Naive B cell (primary cell): ENCODE results near the gene CFAP52. TPM values are rescaled to one million over a fixed set of nuclear protein-coding genes. Genes with fewer than 3 reads are reported as not detected.
A peak's percentile ranks its signal among the peaks of the same experiment; 100 is the strongest.

ENCODE experiments used
- ATAC-seq, 2 donors: fragments of 150-1000 bp; cut with Tn5 transposase; 2 replicates each; pipeline ENCODE4 v1.10.0; 2021; ENCODE audit warnings: low read depth in 2 of 2, mild to moderate bottlenecking in 2 of 2, moderate library complexity in 2 of 2
- DNase-seq: peaks from one replicate; pipeline ENCODE4 v3.0.0; 2022
- H3K27ac Mint-ChIP-seq, 6 donors: one replicate each; pipeline ENCODE4 v1.8.0; 2020 to 2022; ENCODE audit warnings: mild to moderate bottlenecking in 6 of 6, mixed read lengths in 6 of 6, moderate library complexity in 5 of 6, inconsistent platforms in 2 of 6
- H3K27me3 Mint-ChIP-seq, 3 donors: one replicate each; pipeline ENCODE4 v1.8.0; 2021 to 2022; ENCODE audit warnings: mixed read lengths in 3 of 3, mild to moderate bottlenecking in 1 of 3
- H3K36me3 Mint-ChIP-seq, 2 donors: one replicate each; pipeline ENCODE4 v1.8.0; 2020 to 2022; ENCODE audit warnings: mixed read lengths in 2 of 2, inconsistent platforms in 1 of 2, mild to moderate bottlenecking in 1 of 2
- H3K4me1 Mint-ChIP-seq, 3 donors: one replicate each; pipeline ENCODE4 v1.8.0; 2020 to 2022; ENCODE audit warnings: mixed read lengths in 3 of 3, inconsistent platforms in 1 of 3, mild to moderate bottlenecking in 1 of 3, moderate library complexity in 1 of 3
- H3K4me3 Mint-ChIP-seq, 8 donors: one replicate each; pipeline ENCODE4 v1.8.0; 2020 to 2022; ENCODE audit warnings: mild to moderate bottlenecking in 8 of 8, mixed read lengths in 8 of 8, moderate library complexity in 8 of 8, inconsistent platforms in 2 of 8
- H3K9me3 Mint-ChIP-seq, 7 donors: one replicate each; pipeline ENCODE4 v1.8.0; 2020 to 2022; ENCODE audit warnings: mixed read lengths in 7 of 7, mild to moderate bottlenecking in 5 of 7, inconsistent platforms in 2 of 7, moderate library complexity in 1 of 7
- polyA plus RNA-seq, 6 donors: library from polyadenylated mRNA; unstranded; fragments of 300-500 nt; fragmentation: Illumina TruSeq; gene quantifications; one replicate each; pipeline ENCODE4 v1.2.3, GENCODE V29; 2021; ENCODE audit warnings: low read depth in 6 of 6

The CFAP52 gene
- not detected for polyA plus RNA-seq

DNA sequence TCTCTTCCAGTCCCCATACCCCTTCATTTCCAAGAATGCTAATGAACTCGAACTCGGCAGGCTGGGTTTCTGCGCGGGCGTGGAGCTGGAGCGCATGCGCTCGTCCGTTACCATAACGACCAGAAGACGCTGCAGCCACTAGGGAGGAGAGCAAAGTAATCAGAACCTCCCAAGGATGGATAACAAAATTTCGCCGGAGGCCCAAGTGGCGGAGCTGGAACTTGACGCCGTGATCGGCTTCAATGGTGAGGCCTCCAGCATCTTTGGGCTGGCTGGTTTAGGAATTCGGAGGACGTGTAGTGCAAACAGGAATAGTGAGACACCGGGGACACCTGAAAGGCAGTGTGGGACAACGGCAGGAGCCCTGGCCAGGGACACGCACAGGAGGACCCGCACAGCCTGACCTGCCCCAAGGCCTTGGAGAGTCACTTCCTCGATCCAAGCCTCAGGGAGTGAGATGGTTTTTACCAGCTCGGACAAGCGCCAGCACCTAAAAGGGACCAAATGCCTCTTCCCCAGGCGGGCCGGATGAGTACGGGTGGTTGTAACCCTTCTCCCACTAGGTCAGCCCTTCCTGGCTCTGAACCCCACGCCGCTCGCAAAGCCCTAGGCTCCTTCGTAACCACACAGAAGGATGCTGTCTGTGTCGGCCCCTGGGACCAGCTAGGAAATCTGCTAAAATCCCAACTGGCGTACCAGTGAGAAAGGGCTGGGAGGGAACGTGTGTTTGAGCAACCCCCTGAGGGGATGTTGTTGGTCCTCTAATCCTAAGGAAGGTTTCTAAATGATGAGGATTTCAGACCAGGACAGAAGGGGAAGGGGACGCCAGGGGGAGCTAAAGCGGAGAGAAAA lies at the start of gene CFAP52:
Gene CFAP52 (plus strand): TSS at position 122 of the 852 bp plus-strand sequence. CDS start 54 bp downstream, at position 176.
- H3K27ac Mint-ChIP-seq: peak within 1 kb of the TSS; percentile 92 to 98 (median 95)
- peaks cover 28 to 41% (median 31%) of the 10 kb centered on the region in 3 donors for H3K4me1 Mint-ChIP-seq
- peak within 1 kb of the TSS; percentile 94 to 100 (median 98) for H3K4me3 Mint-ChIP-seq
- peaks cover 0 to 2% (median 0%) of the 10 kb centered on the region in 3 donors for H3K27me3 Mint-ChIP-seq
- H3K9me3 Mint-ChIP-seq: no peaks in the 10 kb centered on the region
- no peaks in the 10 kb centered on the region for H3K36me3 Mint-ChIP-seq
- peak; percentile 76 to 78 for ATAC-seq
- peak; percentile 69 for DNase-seq

DNA sequence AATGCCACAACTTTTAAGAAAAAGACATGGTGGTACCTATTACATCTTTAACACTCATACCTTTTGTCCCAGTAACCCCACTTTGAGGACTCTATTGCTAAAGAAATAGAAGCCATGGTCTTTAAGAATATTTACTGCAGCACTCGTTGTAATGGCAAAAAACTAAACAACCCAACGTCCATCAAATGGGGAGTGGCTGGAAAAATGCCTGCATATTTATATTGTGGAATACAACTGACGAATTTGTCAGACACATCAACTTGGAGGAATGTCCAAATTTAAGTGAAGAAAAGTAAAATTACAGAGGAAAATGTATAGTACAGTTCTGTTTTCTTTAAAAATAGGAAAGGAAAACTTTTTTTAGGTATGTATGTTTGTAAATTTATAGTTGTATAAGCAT lies 48.7 kb upstream of the CFAP52 start:
- Mint-ChIP-seq H3K9me3 (no peaks in the 10 kb centered on the region), H3K27ac (no peak overlapping the region), H3K27me3 (no peaks in the 10 kb centered on the region), H3K4me1 (no peaks in the 10 kb centered on the region), H3K36me3 (no peaks in the 10 kb centered on the region), H3K4me3 (no peak overlapping the region)
- DNase-seq (no peak), ATAC-seq (no peak)

- no peaks in the 10 kb centered on the region for H3K27me3 Mint-ChIP-seq
- ATAC-seq (no peak), DNase-seq (no peak)
- no peaks in the 10 kb centered on the region for H3K9me3 Mint-ChIP-seq
- no peaks in the 10 kb centered on the region for H3K4me1 Mint-ChIP-seq
- no peaks in the 10 kb centered on the region for H3K36me3 Mint-ChIP-seq
- H3K4me3 Mint-ChIP-seq: no peak overlapping the region
- no peak overlapping the region for H3K27ac Mint-ChIP-seq
Observed at GRCh38 chr17:9529033-9529700, 47.3 kb upstream of the CFAP52 start.

DNA sequence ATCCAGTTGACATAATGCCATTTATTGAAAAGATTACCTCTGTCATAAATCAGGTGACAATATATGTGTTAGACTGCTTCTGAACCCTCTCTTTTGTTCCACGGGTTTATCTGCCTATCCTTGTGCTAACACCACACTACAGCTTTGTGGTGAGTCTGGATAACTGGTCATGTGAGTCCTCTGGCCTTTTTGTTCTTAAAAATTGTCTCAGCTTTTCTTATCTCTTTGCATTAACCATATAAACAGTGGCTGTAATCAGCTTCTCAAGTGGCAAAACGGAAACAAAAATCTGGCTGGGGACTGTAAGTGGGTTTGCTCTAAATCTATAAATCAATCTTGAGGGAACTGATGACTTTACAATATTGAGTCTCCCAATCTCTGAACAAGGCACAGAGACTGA lies 45.4 kb upstream of the CFAP52 start:
- Mint-ChIP-seq H3K36me3 (peaks cover 0 to 5% of the 10 kb centered on the region in 2 donors), H3K27me3 (no peaks in the 10 kb centered on the region), H3K27ac (peak overlapping the region in 1 of 6 donors; percentile 8), H3K9me3 (no peaks in the 10 kb centered on the region), H3K4me1 (no peaks in the 10 kb centered on the region), H3K4me3 (no peak overlapping the region)
- no peak for DNase-seq
- no peak for ATAC-seq

DNA sequence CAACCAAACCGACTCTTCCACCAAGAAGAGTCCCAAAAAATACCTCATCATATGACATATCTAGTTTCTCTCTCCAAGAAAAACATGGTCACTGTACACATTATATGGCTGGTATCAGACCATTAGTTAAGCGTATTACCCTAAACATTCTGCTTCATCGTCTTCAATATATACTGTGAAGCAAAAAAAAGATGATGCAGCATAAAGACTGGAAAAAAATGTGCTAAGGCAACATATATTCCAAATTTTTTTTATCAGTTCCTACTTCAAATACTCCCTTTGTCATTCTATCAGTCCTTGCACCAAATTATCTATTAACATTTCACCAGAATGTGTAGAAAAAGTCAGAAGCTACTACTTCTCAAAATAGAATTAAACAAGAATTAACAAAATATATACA lies 43.7 kb upstream of the CFAP52 start:
- H3K27me3 Mint-ChIP-seq: no peaks in the 10 kb centered on the region
- peaks cover 0 to 6% of the 10 kb centered on the region in 2 donors for H3K36me3 Mint-ChIP-seq

GRCh38 chr17:9533441-9533840 lies 43.0 kb upstream of the CFAP52 start:
- DNase-seq (no peak), ATAC-seq (no peak)
- H3K36me3 Mint-ChIP-seq: peaks cover 0 to 6% of the 10 kb centered on the region in 2 donors
- peak overlapping the region in 1 of 6 donors; percentile 83 for H3K27ac Mint-ChIP-seq
- H3K9me3 Mint-ChIP-seq: no peaks in the 10 kb centered on the region
- H3K4me1 Mint-ChIP-seq: no peaks in the 10 kb centered on the region
- H3K27me3 Mint-ChIP-seq: no peaks in the 10 kb centered on the region
- H3K4me3 Mint-ChIP-seq: no peak overlapping the region

More for the DNA sequence above, 43.7 kb upstream of the CFAP52 start:
- Mint-ChIP-seq H3K27ac (no peak overlapping the region), H3K4me3 (no peak overlapping the region), H3K4me1 (no peaks in the 10 kb centered on the region), H3K9me3 (no peaks in the 10 kb centered on the region)
- DNase-seq: no peak
- ATAC-seq: no peak

GRCh38 chr17:9536061-9536460 lies 40.4 kb upstream of the CFAP52 start:
- Mint-ChIP-seq H3K9me3 (no peaks in the 10 kb centered on the region), H3K4me1 (peaks cover 0 to 5% (median 0%) of the 10 kb centered on the region in 3 donors), H3K36me3 (peaks cover 16 to 21% of the 10 kb centered on the region in 2 donors), H3K27me3 (no peaks in the 10 kb centered on the region), H3K4me3 (no peak overlapping the region), H3K27ac (no peak overlapping the region)
- DNase-seq (no peak), ATAC-seq (no peak)

GRCh38 chr17:9537177-9537776 lies 39.2 kb upstream of the CFAP52 start:
- Mint-ChIP-seq H3K36me3 (peaks cover 18 to 21% of the 10 kb centered on the region in 2 donors), H3K4me3 (no peak overlapping the region), H3K27me3 (no peaks in the 10 kb centered on the region), H3K27ac (no peak overlapping the region), H3K9me3 (no peaks in the 10 kb centered on the region), H3K4me1 (peaks cover 0 to 5% (median 0%) of the 10 kb centered on the region in 3 donors)
- no peak for DNase-seq
- no peak for ATAC-seq

DNA sequence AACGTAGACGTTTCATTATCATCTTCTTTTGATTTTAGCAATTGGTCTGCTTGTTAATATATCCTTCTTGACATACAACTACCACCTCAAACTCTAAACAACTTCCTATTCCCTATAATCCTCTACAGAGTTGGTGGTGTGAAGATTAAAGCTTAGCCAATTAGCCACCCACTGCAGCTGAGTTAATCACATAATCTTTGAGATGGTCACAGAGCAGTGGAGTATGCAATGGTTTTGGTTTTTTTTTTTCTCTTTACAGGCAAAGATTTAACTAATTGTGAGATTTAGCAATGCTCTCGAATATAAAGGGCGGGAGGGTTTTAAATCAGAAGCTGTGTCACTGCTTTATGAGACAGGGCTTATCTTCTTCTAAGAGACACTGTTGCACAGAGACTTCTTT lies 37.8 kb upstream of the CFAP52 start:
- no peak for DNase-seq
- Mint-ChIP-seq H3K27ac (peak overlapping the region in 1 of 6 donors; percentile 28), H3K4me3 (no peak overlapping the region), H3K9me3 (no peaks in the 10 kb centered on the region), H3K4me1 (peaks cover 0 to 5% (median 0%) of the 10 kb centered on the region in 3 donors), H3K36me3 (peaks cover 18 to 21% of the 10 kb centered on the region in 2 donors), H3K27me3 (no peaks in the 10 kb centered on the region)
- no peak for ATAC-seq

DNA sequence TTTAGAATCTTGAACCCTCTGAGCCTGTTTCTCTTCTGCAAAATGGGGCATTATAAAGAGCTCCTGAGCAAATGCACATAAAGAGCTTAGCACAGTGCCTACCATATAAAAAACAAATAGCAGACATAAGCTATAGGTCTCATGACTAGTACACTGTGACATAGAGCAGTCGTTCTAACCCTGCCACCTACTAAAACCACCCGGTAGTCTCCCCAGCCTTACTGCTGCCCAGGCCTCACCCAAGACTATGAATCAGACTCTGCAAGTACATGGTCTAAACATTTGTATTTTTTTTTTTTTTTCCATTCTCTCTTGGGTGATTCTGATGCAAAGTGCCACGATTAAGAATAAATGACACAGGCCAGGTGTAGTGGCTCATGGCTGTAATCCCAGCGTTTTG lies 34.7 kb upstream of the CFAP52 start:
- peaks cover 13 to 21% of the 10 kb centered on the region in 2 donors for H3K36me3 Mint-ChIP-seq
- no peak overlapping the region for H3K4me3 Mint-ChIP-seq
- DNase-seq: no peak
- ATAC-seq: no peak
- H3K27me3 Mint-ChIP-seq: no peaks in the 10 kb centered on the region
- H3K4me1 Mint-ChIP-seq: peaks cover 0 to 5% (median 0%) of the 10 kb centered on the region in 3 donors
- no peak overlapping the region for H3K27ac Mint-ChIP-seq
- no peaks in the 10 kb centered on the region for H3K9me3 Mint-ChIP-seq

DNA sequence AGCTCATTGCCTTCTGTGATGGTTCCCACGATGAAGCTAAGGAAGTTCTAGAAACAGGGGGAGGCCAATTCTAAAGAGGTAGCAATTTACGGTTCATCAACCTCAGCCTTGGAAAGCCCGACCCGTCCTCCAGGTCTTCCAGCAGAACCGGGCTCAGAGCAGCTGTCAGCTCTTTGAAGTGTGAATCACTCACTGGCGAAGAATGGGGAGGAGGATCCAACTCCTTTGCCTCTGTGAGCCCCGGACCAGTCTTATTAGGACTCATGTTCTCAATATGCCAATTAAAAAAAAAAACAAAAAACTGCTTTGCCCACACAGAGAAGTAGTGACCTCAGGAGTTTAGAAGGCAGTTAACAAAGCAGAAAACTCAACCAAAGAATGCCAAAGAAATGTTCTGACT lies 32.2 kb upstream of the CFAP52 start:
- Mint-ChIP-seq H3K4me3 (no peak overlapping the region), H3K4me1 (peaks cover 0 to under 1% (median 0%) of the 10 kb centered on the region in 3 donors)
- DNase-seq: no peak

DNA sequence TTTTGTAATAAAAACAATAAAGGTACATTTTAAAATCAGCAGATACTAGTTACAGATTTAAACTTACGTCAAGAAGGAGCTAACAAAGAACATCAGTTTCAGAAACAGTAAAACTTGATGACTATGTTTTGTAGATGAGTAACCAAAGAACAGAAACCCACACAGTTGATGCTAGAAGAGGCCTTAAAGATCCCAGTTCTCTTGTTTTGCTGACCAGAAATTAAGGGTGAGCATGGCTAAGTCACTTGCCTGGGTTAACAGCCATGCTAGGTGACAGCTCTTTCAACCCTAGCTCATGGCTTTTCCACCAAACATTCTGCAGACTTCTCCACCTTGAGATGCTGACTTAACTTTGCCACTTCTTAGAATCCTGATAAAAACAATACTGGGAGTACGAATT lies 27.2 kb upstream of the CFAP52 start:
- Mint-ChIP-seq H3K36me3 (peaks cover 0 to 10% of the 10 kb centered on the region in 2 donors), H3K4me3 (no peak overlapping the region), H3K27ac (no peak overlapping the region), H3K27me3 (no peaks in the 10 kb centered on the region), H3K4me1 (no peaks in the 10 kb centered on the region), H3K9me3 (no peaks in the 10 kb centered on the region)
- DNase-seq: no peak
- ATAC-seq: no peak

More for the DNA sequence above, 32.2 kb upstream of the CFAP52 start:
- H3K36me3 Mint-ChIP-seq: peaks cover 13 to 15% of the 10 kb centered on the region in 2 donors
- H3K27ac Mint-ChIP-seq: no peak overlapping the region
- H3K9me3 Mint-ChIP-seq: no peaks in the 10 kb centered on the region
- no peaks in the 10 kb centered on the region for H3K27me3 Mint-ChIP-seq
- ATAC-seq: no peak

GRCh38 chr17:9553181-9553580 lies 23.3 kb upstream of the CFAP52 start:
- no peak for DNase-seq
- ATAC-seq: no peak
- Mint-ChIP-seq H3K27ac (no peak overlapping the region), H3K9me3 (no peaks in the 10 kb centered on the region), H3K27me3 (no peaks in the 10 kb centered on the region), H3K4me1 (peaks cover 0 to 5% (median 0%) of the 10 kb centered on the region in 3 donors), H3K36me3 (peaks cover 0 to 21% of the 10 kb centered on the region in 2 donors), H3K4me3 (no peak overlapping the region)
